CD14-positive monocyte (primary cell): ENCODE measurements around the gene GRIFIN. TPM values are rescaled to one million over a fixed set of nuclear protein-coding genes. Genes with fewer than 3 reads are reported as not detected.

Source experiments
- DNase-seq, 3 donors: peaks; one replicate each; pipeline ENCODE4 v3.0.0-alpha.2; 2011 to 2022
- H2AFZ ChIP-seq: 2 replicates; pipeline ENCODE4 v1.6.0; 2012; ENCODE audit warnings: mild to moderate bottlenecking, low read depth, low read length, inconsistent platforms; ENCODE audit not compliant: insufficient read depth, poor library complexity, severe bottlenecking
- H3K27ac ChIP-seq, 2 donors: 1 replicate in 1 of 2; 2 replicates in 1 of 2; pipeline ENCODE4 v1.5.1; 2012 to 2013; ENCODE audit warnings: low read length in 2 of 2, control low read depth in 1 of 2, inconsistent platforms in 1 of 2, low read depth in 1 of 2, mild to moderate bottlenecking in 1 of 2
- H3K27me3 ChIP-seq, 2 donors: one replicate each; pipeline versions ENCODE4 v1.6.0 to v1.6.1; 2011 to 2013; ENCODE audit warnings: low read length in 2 of 2; ENCODE audit not compliant: control insufficient read depth in 2 of 2, insufficient read depth in 2 of 2
- H3K36me3 ChIP-seq, 2 donors: replicated peaks in 1 of 2; 1 replicate in 1 of 2; 2 replicates in 1 of 2; pipeline versions ENCODE4 v1.5.1 to v1.6.1; 2012 to 2013; ENCODE audit warnings: low read length in 2 of 2, control low read depth in 1 of 2, inconsistent platforms in 1 of 2, mild to moderate bottlenecking in 1 of 2; ENCODE audit not compliant: insufficient read depth in 2 of 2, control insufficient read depth in 1 of 2
- H3K4me1 ChIP-seq, 2 donors: 1 replicate in 1 of 2; 2 replicates in 1 of 2; pipeline versions ENCODE4 v1.5.1 to v1.6.1; 2012 to 2013; ENCODE audit warnings: low read length in 2 of 2, control low read depth in 1 of 2, inconsistent platforms in 1 of 2, mild to moderate bottlenecking in 1 of 2, moderate library complexity in 1 of 2; ENCODE audit not compliant: insufficient read depth in 2 of 2, control insufficient read depth in 1 of 2
- H3K4me2 ChIP-seq: replicated peaks from 2 replicates; pipeline ENCODE3; 2012; ENCODE audit warnings: low read length, moderate library complexity, mild to moderate bottlenecking; ENCODE audit not compliant: poor library complexity, severe bottlenecking; ENCODE audit errors: extremely low read depth
- H3K4me3 ChIP-seq, 3 experiments: fragments of 200-600 bp in 1 of 3; sonication (generic) in 1 of 3; replicated peaks in 1 of 3; 1 replicate in 2 of 3; 2 replicates in 1 of 3; pipeline ENCODE4 v1.5.1; 2011 to 2013; ENCODE audit warnings: low read length in 3 of 3, mild to moderate bottlenecking in 3 of 3, control low read depth in 2 of 3, low read depth in 2 of 3, inconsistent platforms in 1 of 3, moderate library complexity in 1 of 3
- H3K79me2 ChIP-seq: 2 replicates; pipeline ENCODE4 v1.6.0; 2012; ENCODE audit warnings: mild to moderate bottlenecking, control low read depth, inconsistent platforms, low read length, moderate library complexity; ENCODE audit not compliant: insufficient read depth
- H3K9ac ChIP-seq: 2 replicates; pipeline ENCODE4 v1.6.0; 2017; ENCODE audit warnings: low read length, mild to moderate bottlenecking; ENCODE audit not compliant: insufficient read depth, poor library complexity, severe bottlenecking
- H3K9me3 ChIP-seq, 2 donors: replicated peaks in 1 of 2; 1 replicate in 1 of 2; 2 replicates in 1 of 2; pipeline versions ENCODE4 v1.5.1 to v1.6.1; 2012 to 2013; ENCODE audit warnings: low read length in 2 of 2, control low read depth in 1 of 2; ENCODE audit not compliant: control insufficient read depth in 1 of 2, insufficient read depth in 1 of 2
- H4K20me1 ChIP-seq: 2 replicates; pipeline ENCODE4 v1.6.0; 2012; ENCODE audit warnings: mild to moderate bottlenecking, low read length, control low read depth, moderate library complexity; ENCODE audit not compliant: insufficient read depth
- H3K27ac Mint-ChIP-seq, 7 donors: one replicate each; pipeline ENCODE4 v1.8.0; 2020; ENCODE audit warnings: mild to moderate bottlenecking in 7 of 7, mixed read lengths in 7 of 7, moderate library complexity in 6 of 7, inconsistent platforms in 2 of 7
- H3K27me3 Mint-ChIP-seq, 3 donors: one replicate each; pipeline ENCODE4 v1.8.0; 2021 to 2022; ENCODE audit warnings: low read depth in 3 of 3, mild to moderate bottlenecking in 3 of 3, mixed read lengths in 3 of 3, moderate library complexity in 3 of 3, inconsistent platforms in 1 of 3
- H3K36me3 Mint-ChIP-seq, 2 donors: one replicate each; pipeline ENCODE4 v1.8.0; 2020; ENCODE audit warnings: mixed read lengths in 2 of 2, inconsistent platforms in 1 of 2, mild to moderate bottlenecking in 1 of 2
- H3K4me1 Mint-ChIP-seq: one replicate; pipeline ENCODE4 v1.8.0; 2020; ENCODE audit warnings: mild to moderate bottlenecking, mixed read lengths
- H3K4me3 Mint-ChIP-seq, 2 donors: one replicate each; pipeline ENCODE4 v1.8.0; 2020; ENCODE audit warnings: mild to moderate bottlenecking in 2 of 2, mixed read lengths in 2 of 2, moderate library complexity in 1 of 2
- H3K9me3 Mint-ChIP-seq, 7 donors: one replicate each; pipeline ENCODE4 v1.8.0; 2020 to 2022; ENCODE audit warnings: mixed read lengths in 7 of 7, mild to moderate bottlenecking in 6 of 7, moderate library complexity in 6 of 7, inconsistent platforms in 2 of 7
- WGBS: methylation state at CpG from one replicate; pipeline ENCODE4 v1.1.5; 2013; ENCODE audit warnings: missing lambda C conversion rate; ENCODE audit not compliant: insufficient coverage; 5-methylcytosine and 5-hydroxymethylcytosine counted together
- intact Hi-C, 2 donors: fragments of 100-400 bp; cut with micrococcal nuclease; formaldehyde crosslinking; loops; one replicate each; pipeline versions ENCODE4 v1.15.0 to v1.15.1; 2023
- polyA plus RNA-seq, 3 donors: library from polyadenylated mRNA; depleted of rRNA in 1 of 3; unstranded in 2 of 3; stranded (reverse) in 1 of 3; fragments of 300-500 nt in 2 of 3; fragments of >200 nt in 1 of 3; fragmentation: Illumina TruSeq in 2 of 3; gene quantifications; 1 replicate in 2 of 3; 2 replicates in 1 of 3; pipeline ENCODE4 v1.2.3, GENCODE V29; 2012 to 2021
- TF ChIP-seq, protein P1 (sequence below): fragments of 200-600 bp; IDR thresholded peaks from one replicate; pipeline ENCODE4 v1.8.0; 2022; ENCODE audit warnings: antibody characterized with exemption, mild to moderate bottlenecking

GRIFIN gene
- polyA plus RNA-seq, 3 donors: not detected

DNA sequence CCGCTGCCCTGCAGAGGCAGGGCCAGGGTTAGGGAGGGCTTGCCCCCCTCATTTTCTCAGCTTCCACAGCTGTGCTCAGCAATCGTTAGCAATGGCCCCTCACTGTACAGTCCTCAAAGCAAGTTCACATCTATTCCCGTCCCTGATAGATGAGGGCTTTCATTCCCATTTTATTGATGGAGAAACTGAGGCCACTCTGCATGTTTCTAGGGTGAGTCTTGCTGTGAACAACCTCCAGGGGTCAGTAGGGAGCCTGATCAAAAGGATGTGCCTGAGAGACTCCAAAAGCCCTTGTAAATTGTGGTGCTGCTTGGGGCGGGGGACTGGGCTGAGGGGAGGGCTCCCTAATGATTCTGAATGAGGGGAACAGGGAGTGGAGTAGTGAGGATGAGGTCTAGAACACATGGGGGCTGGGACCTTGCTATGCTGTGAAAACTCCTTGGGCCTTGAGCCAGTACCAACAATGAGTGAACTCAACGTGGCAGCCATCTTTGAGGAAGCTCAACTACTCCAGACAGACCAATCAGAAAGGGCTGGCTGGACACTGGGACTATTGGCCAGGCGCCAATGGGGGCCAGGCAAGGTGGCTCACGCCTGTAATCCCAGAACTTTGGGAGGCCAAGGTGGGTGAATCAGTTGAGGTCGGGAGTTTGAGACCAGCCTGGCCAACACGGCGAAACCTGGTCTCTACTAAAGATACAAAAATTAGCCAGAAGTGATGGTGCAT, 6.7 kb upstream of the GRIFIN start:
- Histone ChIP-seq H3K27ac (no peak overlapping the region), H3K27me3 (peaks cover 0 to 4% of the 10 kb centered on the region in 2 donors), H3K4me2 (no peak overlapping the region), H3K36me3 (no peaks in the 10 kb centered on the region), H4K20me1 (no peaks in the 10 kb centered on the region), H2AFZ (no peak overlapping the region), H3K4me1 (peaks cover 5 to 9% of the 10 kb centered on the region in 2 donors), H3K4me3 (no peak overlapping the region), H3K9ac (no peak overlapping the region), H3K9me3 (peaks cover 11 to 15% of the 10 kb centered on the region in 2 donors), H3K79me2 (no peaks in the 10 kb centered on the region)
- Mint-ChIP-seq H3K36me3 (peaks cover 3 to 5% of the 10 kb centered on the region in 2 donors), H3K4me1 (peaks cover 8% of the 10 kb centered on the region), H3K27ac (no peak overlapping the region), H3K4me3 (no peak overlapping the region), H3K9me3 (peaks cover 11 to 17% (median 13%) of the 10 kb centered on the region in 7 donors), H3K27me3 (peaks cover 12 to 21% (median 13%) of the 10 kb centered on the region in 3 donors)
- DNase-seq: no peak
- TF ChIP-seq, protein P1, sequence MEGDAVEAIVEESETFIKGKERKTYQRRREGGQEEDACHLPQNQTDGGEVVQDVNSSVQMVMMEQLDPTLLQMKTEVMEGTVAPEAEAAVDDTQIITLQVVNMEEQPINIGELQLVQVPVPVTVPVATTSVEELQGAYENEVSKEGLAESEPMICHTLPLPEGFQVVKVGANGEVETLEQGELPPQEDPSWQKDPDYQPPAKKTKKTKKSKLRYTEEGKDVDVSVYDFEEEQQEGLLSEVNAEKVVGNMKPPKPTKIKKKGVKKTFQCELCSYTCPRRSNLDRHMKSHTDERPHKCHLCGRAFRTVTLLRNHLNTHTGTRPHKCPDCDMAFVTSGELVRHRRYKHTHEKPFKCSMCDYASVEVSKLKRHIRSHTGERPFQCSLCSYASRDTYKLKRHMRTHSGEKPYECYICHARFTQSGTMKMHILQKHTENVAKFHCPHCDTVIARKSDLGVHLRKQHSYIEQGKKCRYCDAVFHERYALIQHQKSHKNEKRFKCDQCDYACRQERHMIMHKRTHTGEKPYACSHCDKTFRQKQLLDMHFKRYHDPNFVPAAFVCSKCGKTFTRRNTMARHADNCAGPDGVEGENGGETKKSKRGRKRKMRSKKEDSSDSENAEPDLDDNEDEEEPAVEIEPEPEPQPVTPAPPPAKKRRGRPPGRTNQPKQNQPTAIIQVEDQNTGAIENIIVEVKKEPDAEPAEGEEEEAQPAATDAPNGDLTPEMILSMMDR: no peak
- intact Hi-C loops: no loop called here
- 77% methylated on average over 8 of the region's 10 CpGs for WGBS

DNA sequence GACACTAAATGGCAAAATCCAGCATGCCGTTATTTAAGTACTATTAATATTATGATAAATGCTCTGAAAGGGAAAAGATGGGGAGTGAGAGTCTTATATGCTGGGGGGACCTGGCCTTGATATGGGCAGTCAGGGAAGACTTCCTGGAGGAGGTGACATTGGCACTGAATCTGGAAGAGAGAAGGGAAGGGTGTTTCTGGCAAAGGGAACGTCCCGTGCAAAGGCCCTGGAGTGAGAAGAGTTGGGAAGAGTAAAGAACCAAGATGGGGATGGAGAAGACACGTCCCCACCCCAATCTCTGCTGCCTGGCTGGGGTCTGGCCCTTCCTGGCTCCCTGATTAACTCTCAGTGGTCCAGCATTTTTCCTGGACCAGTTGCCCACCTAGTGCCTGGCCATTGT, 5.0 kb upstream of the GRIFIN start:
- H3K4me3 ChIP-seq: no peak overlapping the region
- H3K79me2 ChIP-seq: no peaks in the 10 kb centered on the region
- H3K4me1 ChIP-seq: peaks cover 11 to 18% of the 10 kb centered on the region in 2 donors
- no peak overlapping the region for H3K9ac ChIP-seq
- H4K20me1 ChIP-seq: no peaks in the 10 kb centered on the region
- Mint-ChIP-seq H3K27ac (no peak overlapping the region), H3K36me3 (peaks cover 3 to 5% of the 10 kb centered on the region in 2 donors), H3K4me1 (peaks cover 16% of the 10 kb centered on the region), H3K27me3 (peaks cover 15 to 25% (median 16%) of the 10 kb centered on the region in 3 donors), H3K4me3 (no peak overlapping the region), H3K9me3 (peaks cover 11 to 17% (median 13%) of the 10 kb centered on the region in 7 donors)
- WGBS: 80% methylated on average over 1 of the region's 4 CpGs
- H2AFZ ChIP-seq: no peak overlapping the region
- peaks cover 0 to 4% of the 10 kb centered on the region in 2 donors for H3K27me3 ChIP-seq
- no peak overlapping the region for H3K27ac ChIP-seq
- no peak overlapping the region for H3K4me2 ChIP-seq
- intact Hi-C loops: no loop called here
- TF ChIP-seq, protein P1: no peak
- DNase-seq: no peak
- H3K9me3 ChIP-seq: peaks cover 11 to 15% of the 10 kb centered on the region in 2 donors
- H3K36me3 ChIP-seq: no peaks in the 10 kb centered on the region
